HG03064 (cell line): Measurements from ENCODE around the gene PEX16.

Experiments
- ATAC-seq: cut with Tn5 transposase; IDR thresholded peaks from one replicate; pipeline ENCODE4 v1.9.1; 2021; ENCODE audit warnings: low read depth; ENCODE audit not compliant: unreplicated experiment

The PEX16 gene

GRCh38 chr11:45881708-45882368 lies 35.8 kb downstream of the PEX16 start:
- no peak for ATAC-seq

GRCh38 chr11:45880772-45881570 lies 36.7 kb downstream of the PEX16 start:
- no peak for ATAC-seq

- ATAC-seq = no peak
Observed at GRCh38 chr11:45879803-45880686, 37.6 kb downstream of the PEX16 start.

GRCh38 chr11:45877845-45878244 lies 39.8 kb downstream of the PEX16 start:
- ATAC-seq = no peak

- no peak for ATAC-seq
Observed at GRCh38 chr11:45877221-45877620, 40.5 kb downstream of the PEX16 start.

- no peak for ATAC-seq
Observed at GRCh38 chr11:45876401-45876800, 41.3 kb downstream of the PEX16 start.

- ATAC-seq = no peak
Observed at GRCh38 chr11:45872651-45873356, 44.9 kb downstream of the PEX16 start.

GRCh38 chr11:45871638-45872037 lies 46.0 kb downstream of the PEX16 start:
- ATAC-seq = no peak

- no peak for ATAC-seq
Observed at GRCh38 chr11:45870706-45871105, 47.0 kb downstream of the PEX16 start.

- ATAC-seq = no peak
Observed at GRCh38 chr11:45869551-45869950, 48.1 kb downstream of the PEX16 start.

- ATAC-seq = no peak
Observed at GRCh38 chr11:45864041-45864440, 53.6 kb downstream of the PEX16 start.

GRCh38 chr11:45860764-45861510 lies 56.7 kb downstream of the PEX16 start:
- no peak for ATAC-seq

GRCh38 chr11:45860348-45860747 lies 57.3 kb downstream of the PEX16 start:
- no peak for ATAC-seq
